Prostate gland (tissue), 2 donors: Measurements from ENCODE around the gene ARL9. TPM values are rescaled to one million over a fixed set of nuclear protein-coding genes. Genes with fewer than 3 reads are reported as not detected.

ENCODE experiments used
- DNase-seq: peaks from one replicate; pipeline ENCODE4 v3.0.0-alpha.2; 2019; ENCODE audit warnings: low spot score
- H3K27ac ChIP-seq, 2 donors: fragments of 200-600 bp; sonication (generic); 2 replicates each; pipeline ENCODE4 v1.5.1; 2017 to 2019
- H3K27me3 ChIP-seq: fragments of 200-600 bp; sonication (generic); replicated peaks from 2 replicates; pipeline ENCODE4 v1.5.1; 2019; ENCODE audit not compliant: insufficient read depth
- H3K36me3 ChIP-seq, 2 donors: fragments of 200-600 bp; sonication (generic); 1 replicate in 1 of 2; 2 replicates in 1 of 2; pipeline versions ENCODE4 v1.5.1 to v1.8.1; 2017 to 2019
- H3K4me1 ChIP-seq: fragments of 200-600 bp; sonication (generic); replicated peaks from 2 replicates; pipeline ENCODE4 v1.5.1; 2019
- H3K4me3 ChIP-seq, 2 donors: fragments of 200-600 bp; sonication (generic); 2 replicates each; pipeline ENCODE4 v1.5.1; 2017 to 2019
- H3K9me3 ChIP-seq: fragments of 200-600 bp; sonication (generic); 2 replicates; pipeline ENCODE4 v1.5.1; 2017
- POLR2A ChIP-seq: fragments of 450-650 bp; IDR thresholded peaks from one replicate; pipeline ENCODE4 v1.6.1; 2016; ENCODE audit warnings: antibody characterized with exemption, mild to moderate bottlenecking
- POLR2AphosphoS5 ChIP-seq: sonication (generic); formaldehyde crosslinking; IDR thresholded peaks from one replicate; pipeline ENCODE4 v1.6.1; 2017; ENCODE audit warnings: antibody characterized with exemption
- WGBS: methylation state at CpG from one replicate; pipeline ENCODE4 v1.1.5; 2018; 5-methylcytosine and 5-hydroxymethylcytosine counted together
- intact Hi-C: fragments of 100-400 bp; cut with DNase I; formaldehyde crosslinking; loops from one replicate; pipeline ENCODE4 v1.14.2; 2022
- total RNA-seq, 2 donors: library from RNA; depleted of rRNA; stranded (reverse); fragments of >200 nt; gene quantifications; one replicate each; pipeline ENCODE4 v1.1.0, GENCODE V29; 2016
- TF ChIP-seq, protein P1 (sequence below), 4 experiments: fragments of 200-600 bp in 2 of 4; fragments of 450-650 bp in 2 of 4; sonication (generic) in 2 of 4; IDR thresholded peaks; 1 replicate in 3 of 4; 2 replicates in 1 of 4; pipeline ENCODE4 v1.5.1; 2016 to 2019; ENCODE audit warnings: antibody characterized with exemption in 4 of 4, mild to moderate bottlenecking in 2 of 4, moderate library complexity in 2 of 4

The ARL9 gene
- total RNA-seq, 2 donors from 2014 or later, result 0.18 to 0.68 TPM

DNA sequence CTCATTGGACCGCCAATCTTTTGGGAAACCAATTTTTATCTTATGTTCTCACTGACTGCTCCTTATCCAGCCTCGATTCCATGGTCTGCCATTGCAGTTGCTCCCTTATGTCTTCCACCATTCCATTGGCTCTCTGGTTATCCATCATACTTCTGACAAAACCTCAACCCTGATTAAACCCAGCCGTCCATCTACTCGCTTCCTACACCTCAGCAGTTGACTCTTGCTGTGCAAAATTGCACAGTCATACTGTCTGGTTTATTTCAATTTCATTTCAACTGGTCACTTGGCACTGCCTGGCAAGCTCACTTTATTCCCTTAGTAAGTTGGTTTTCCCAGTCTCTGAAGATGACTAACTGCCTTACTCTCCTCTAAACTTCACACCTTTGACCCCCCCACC, 26.2 kb downstream of the ARL9 start:
- no peaks in the 10 kb centered on the region for H3K36me3 ChIP-seq
- WGBS, result 86% methylated on average over 4 of the region's 4 CpGs
- intact Hi-C loops, result no loop called here
- H3K4me1 ChIP-seq, result no peaks in the 10 kb centered on the region
- H3K27me3 ChIP-seq, result no peaks in the 10 kb centered on the region
- no peaks in the 10 kb centered on the region for H3K9me3 ChIP-seq
- H3K4me3 ChIP-seq, result no peak overlapping the region
- TF ChIP-seq POLR2A, result no peak
- TF ChIP-seq POLR2AphosphoS5, result no peak
- TF ChIP-seq, protein P1, sequence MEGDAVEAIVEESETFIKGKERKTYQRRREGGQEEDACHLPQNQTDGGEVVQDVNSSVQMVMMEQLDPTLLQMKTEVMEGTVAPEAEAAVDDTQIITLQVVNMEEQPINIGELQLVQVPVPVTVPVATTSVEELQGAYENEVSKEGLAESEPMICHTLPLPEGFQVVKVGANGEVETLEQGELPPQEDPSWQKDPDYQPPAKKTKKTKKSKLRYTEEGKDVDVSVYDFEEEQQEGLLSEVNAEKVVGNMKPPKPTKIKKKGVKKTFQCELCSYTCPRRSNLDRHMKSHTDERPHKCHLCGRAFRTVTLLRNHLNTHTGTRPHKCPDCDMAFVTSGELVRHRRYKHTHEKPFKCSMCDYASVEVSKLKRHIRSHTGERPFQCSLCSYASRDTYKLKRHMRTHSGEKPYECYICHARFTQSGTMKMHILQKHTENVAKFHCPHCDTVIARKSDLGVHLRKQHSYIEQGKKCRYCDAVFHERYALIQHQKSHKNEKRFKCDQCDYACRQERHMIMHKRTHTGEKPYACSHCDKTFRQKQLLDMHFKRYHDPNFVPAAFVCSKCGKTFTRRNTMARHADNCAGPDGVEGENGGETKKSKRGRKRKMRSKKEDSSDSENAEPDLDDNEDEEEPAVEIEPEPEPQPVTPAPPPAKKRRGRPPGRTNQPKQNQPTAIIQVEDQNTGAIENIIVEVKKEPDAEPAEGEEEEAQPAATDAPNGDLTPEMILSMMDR (IDR thresholded peaks at IDR 0.05), result no peak
- DNase-seq, result no peak
- H3K27ac ChIP-seq, result no peak overlapping the region

GRCh38 chr4:56532239-56532638, 26.6 kb downstream of the ARL9 start:
- TF ChIP-seq POLR2AphosphoS5 (no peak), POLR2A (no peak)
- TF ChIP-seq, protein P1 (IDR thresholded peaks at IDR 0.05), result no peak
- Histone ChIP-seq H3K9me3 (no peaks in the 10 kb centered on the region), H3K27me3 (no peaks in the 10 kb centered on the region), H3K36me3 (no peaks in the 10 kb centered on the region), H3K4me3 (no peak overlapping the region), H3K4me1 (no peaks in the 10 kb centered on the region), H3K27ac (no peak overlapping the region)
- intact Hi-C loops, result no loop called here
- no peak for DNase-seq
- WGBS, result 97% methylated on average over 2 of the region's 2 CpGs

DNA sequence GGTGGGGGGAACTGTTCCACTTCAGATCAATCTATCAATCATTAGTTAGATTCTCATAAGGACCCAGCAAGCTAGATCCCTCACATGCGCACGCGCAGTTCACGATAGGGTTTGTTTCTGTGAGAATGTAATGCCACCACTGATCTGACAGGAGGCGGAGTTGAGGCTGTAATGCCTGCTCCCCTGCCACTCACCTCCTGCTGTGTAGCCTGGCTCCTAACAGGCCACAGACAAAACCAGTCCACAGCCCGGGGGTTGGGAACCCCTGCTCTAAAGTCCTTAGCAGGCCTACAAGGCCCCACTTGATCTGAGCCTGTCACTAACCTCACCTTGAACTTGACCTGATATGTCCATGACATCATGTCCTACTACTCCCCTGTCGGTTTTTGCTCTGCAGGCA, 30.3 kb downstream of the ARL9 start:
- no peak for TF ChIP-seq POLR2A
- TF ChIP-seq, protein P1 (IDR thresholded peaks at IDR 0.05), result no peak
- TF ChIP-seq POLR2AphosphoS5, result no peak
- Histone ChIP-seq H3K9me3 (no peaks in the 10 kb centered on the region), H3K36me3 (no peaks in the 10 kb centered on the region), H3K4me1 (no peaks in the 10 kb centered on the region), H3K27me3 (no peaks in the 10 kb centered on the region), H3K27ac (no peak overlapping the region), H3K4me3 (no peak overlapping the region)
- no peak for DNase-seq
- intact Hi-C loops, result no loop called here
- 82% methylated on average over 7 of the region's 7 CpGs for WGBS

DNA sequence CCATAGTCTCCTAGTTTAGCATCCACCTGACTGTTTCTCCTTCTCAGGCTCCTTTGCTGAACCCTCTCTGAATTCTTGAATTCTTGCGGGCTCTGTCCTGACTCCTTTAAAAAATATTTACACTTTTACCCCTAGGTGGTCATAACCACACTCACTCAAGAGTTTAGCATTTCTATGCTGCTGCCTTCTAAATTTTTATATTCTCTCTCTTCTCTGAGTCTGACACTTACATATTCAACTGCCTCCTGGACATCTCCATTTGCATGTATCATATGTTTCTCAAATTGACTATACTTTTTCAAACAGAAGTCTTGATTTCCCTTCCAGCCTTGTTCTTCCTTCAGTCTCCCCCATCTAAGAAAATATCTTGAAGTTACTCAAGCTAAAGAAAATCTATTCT, 31.6 kb downstream of the ARL9 start:
- no peaks in the 10 kb centered on the region for H3K36me3 ChIP-seq
- intact Hi-C loops, result no loop called here
- H3K4me3 ChIP-seq, result no peak overlapping the region
- WGBS, result 91% methylated on average over 1 of the region's 1 CpG
- no peaks in the 10 kb centered on the region for H3K27me3 ChIP-seq
- no peak for DNase-seq
- no peak overlapping the region for H3K27ac ChIP-seq
- no peaks in the 10 kb centered on the region for H3K9me3 ChIP-seq
- TF ChIP-seq POLR2AphosphoS5 (no peak), POLR2A (no peak)
- TF ChIP-seq, protein P1 (IDR thresholded peaks at IDR 0.05), result no peak
- H3K4me1 ChIP-seq, result no peaks in the 10 kb centered on the region

DNA sequence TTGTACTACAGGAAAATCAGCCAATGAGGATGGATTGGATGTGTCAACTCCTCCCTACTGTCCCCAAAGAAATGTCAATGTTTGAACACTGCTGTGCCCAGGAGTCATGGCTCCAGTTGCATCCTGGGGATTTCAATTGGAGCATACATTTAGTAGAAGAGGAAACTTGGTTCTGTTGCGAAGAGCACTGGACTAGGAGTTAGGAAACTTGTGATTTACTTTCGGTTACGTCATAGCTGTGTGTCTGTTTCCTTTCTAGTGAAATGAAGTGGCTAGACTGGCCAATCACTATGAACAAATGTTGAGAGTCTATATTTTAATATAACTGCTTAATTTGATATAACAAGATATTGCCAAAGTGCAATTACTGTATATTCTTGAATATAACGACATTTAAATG, 35.2 kb downstream of the ARL9 start:
- Histone ChIP-seq H3K27me3 (no peaks in the 10 kb centered on the region), H3K36me3 (no peaks in the 10 kb centered on the region), H3K9me3 (no peaks in the 10 kb centered on the region), H3K4me3 (no peak overlapping the region), H3K4me1 (no peaks in the 10 kb centered on the region), H3K27ac (no peak overlapping the region)
- intact Hi-C loops, result loop anchor here (10.0 kb wide), 1 partner anchor 106 kb away; the partner anchor contains the start of genes PAICS and PPAT
- TF ChIP-seq POLR2A (no peak), POLR2AphosphoS5 (no peak)
- TF ChIP-seq, protein P1 (IDR thresholded peaks at IDR 0.05), result no peak
- no peak for DNase-seq
- 96% methylated on average over 4 of the region's 4 CpGs for WGBS
